ENCODE data around the gene COQ9.

GRCh38 chr16:57504491-57504890, 57.2 kb downstream of the COQ9 start:
- TF ChIP-seq CTCF (IDR thresholded peaks at IDR 0.05): no peak
- TF ChIP-seq POLR2A (IDR thresholded peaks at IDR 0.05): no peak
